ENCODE results near the gene HOXC5. TPM values are rescaled to one million over a fixed set of nuclear protein-coding genes. Genes with fewer than 3 reads are reported as not detected.

Gene HOXC5
- total and polyA plus RNA-seq, 4 donors = not detected

DNA sequence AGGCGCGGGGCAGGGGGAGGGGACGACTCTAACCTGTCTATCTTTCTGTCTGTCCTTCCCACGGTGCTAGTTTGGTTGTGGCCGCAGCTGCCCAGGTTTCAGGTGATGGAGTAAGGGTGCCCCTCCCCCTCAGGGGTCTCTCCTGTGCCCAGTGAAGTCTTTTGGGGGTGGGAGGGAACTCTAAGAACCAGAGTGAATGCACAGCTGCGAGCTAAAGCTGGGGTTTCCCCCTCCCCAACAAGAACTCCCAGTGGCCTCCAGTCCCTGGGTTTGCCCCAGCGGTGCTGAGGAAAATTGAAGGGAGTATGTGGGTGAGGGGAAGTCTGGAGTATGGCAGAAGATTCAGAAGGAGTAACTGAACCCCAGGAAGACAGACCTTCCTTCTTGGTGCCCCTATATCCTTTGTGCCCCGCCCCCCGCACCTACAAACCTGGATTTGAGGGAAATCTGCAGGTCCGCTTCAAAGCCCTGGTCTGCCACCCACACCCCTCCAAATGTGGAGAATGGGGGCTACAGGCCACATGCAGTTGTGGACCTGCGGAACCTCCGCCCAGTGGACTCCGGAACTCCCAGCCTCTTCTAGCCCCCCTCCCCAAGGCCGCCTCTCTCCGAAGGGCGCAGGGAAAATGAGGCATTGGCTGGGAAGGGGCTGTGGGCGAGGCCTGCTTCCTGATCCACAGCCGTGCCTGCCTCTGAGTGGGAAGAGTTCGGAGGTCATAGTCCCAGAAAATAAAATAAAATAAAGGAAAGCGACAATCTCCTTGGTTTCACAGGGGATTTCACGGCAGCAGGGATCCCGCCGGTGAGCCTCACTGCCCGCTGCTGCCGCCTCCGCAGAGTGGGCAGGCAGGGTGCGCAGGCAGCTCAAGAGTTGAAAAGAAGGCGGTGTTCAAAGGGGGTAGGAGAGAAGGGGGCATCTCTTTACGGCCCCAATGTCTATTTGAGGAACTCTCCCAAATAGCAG lies 36.3 kb upstream of the HOXC5 start:
- H3K4me1 ChIP-seq (ENCODE audit: control insufficient read depth in 4 of 4, insufficient read depth in 4 of 4, low read length in 3 of 4) = peaks cover 15 to 27% (median 19%) of the 10 kb centered on the region in 4 donors
- WGBS = 31% methylated on average over 29 of the region's 29 CpGs
- TF ChIP-seq, protein P1, sequence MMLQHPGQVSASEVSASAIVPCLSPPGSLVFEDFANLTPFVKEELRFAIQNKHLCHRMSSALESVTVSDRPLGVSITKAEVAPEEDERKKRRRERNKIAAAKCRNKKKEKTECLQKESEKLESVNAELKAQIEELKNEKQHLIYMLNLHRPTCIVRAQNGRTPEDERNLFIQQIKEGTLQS (IDR thresholded peaks at IDR 0.05) = no peak
- TF ChIP-seq HNF4A (conservative IDR thresholded peaks at IDR 0.05) = no peak
- TF ChIP-seq SP1 (IDR thresholded peaks at IDR 0.05) = no peak
- TF ChIP-seq RXRA (IDR thresholded peaks at IDR 0.05) = no peak
- TF ChIP-seq GABPA (IDR thresholded peaks at IDR 0.05 in 1 of 2, conservative IDR thresholded peaks at IDR 0.05 in 1 of 2) = no peak
- no peak for TF ChIP-seq NR2F2 (IDR thresholded peaks at IDR 0.05)
- TF ChIP-seq, protein P2, sequence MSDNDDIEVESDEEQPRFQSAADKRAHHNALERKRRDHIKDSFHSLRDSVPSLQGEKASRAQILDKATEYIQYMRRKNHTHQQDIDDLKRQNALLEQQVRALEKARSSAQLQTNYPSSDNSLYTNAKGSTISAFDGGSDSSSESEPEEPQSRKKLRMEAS (IDR thresholded peaks at IDR 0.05) = no peak
- TF ChIP-seq FOXA2 (IDR thresholded peaks at IDR 0.05) = no peak
- no peak for TF ChIP-seq FOXA1 (IDR thresholded peaks at IDR 0.05)
- no peak for TF ChIP-seq RAD21 (IDR thresholded peaks at IDR 0.05)
- no peaks in the 10 kb centered on the region for H3K9me3 ChIP-seq (ENCODE audit: control insufficient read depth in 4 of 4, low read length in 3 of 4)
- no peak for DNase-seq (ENCODE audit: low spot score)
- peak overlapping the region in 2 of 3 donors; percentile 59 to 61 for H3K4me3 ChIP-seq (ENCODE audit: low read depth in 1 of 3, low read length in 3 of 3)
- no peaks in the 10 kb centered on the region for H3K36me3 ChIP-seq (ENCODE audit: control insufficient read depth in 4 of 4, insufficient read depth in 3 of 4, low read depth in 1 of 4, low read length in 3 of 4)
- no peak overlapping the region for H3K27ac ChIP-seq (ENCODE audit: low read depth in 1 of 2, low read length in 2 of 2)
- no peak overlapping the region for H3K9ac ChIP-seq (ENCODE audit: low read depth in 1 of 2, low read length in 2 of 2)
- H3K27me3 ChIP-seq (ENCODE audit: control insufficient read depth in 4 of 4, insufficient read depth in 4 of 4, low read length in 3 of 4) = peaks cover 13 to 66% (median 21%) of the 10 kb centered on the region in 4 donors

DNA sequence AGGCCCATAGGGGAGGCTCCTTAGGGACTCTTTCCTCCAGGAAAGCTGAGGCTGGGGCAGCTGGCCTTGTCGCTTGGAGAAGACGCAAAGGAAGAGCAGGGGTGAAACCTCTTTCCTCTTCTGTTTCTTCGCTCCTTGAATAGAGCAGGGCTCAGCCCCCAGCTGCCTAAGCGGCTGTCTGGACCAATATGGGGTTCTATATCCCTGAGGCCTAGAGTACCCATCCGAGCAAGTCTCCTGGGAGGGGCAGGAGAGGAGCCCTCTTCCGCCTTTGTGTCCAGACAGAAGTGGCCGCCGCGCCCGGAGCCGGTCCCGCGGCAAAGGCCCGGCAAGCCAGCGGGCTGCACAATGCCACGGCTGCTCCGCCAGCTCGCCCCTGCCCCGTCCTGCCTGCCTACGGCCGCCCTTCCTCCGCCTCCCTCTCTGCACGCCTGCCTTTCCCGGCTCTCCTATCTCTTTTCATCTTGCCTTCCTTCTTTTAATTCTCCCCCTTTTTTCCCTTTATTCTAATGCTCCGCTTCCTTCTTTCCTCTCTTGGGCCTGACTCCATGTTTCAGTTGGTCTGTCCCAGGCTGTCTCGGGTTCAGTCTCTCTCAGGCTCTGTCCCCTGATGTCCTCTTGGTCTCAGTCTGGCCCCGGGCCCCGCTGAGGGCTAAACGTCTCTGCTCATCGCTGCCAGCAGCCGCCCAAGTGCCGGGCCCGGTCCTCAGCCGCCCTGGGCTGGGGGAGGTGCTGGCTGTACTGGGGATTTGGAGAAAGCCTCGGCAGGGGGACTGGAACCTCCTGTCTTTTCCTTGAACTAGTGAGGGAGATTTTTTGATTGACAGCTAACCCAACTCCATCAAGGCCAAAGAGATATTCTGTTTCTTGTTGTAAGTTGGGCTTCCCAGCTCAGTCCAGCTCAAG lies 35.4 kb upstream of the HOXC5 start:
- WGBS = 11% methylated on average over 35 of the region's 35 CpGs
- no peak overlapping the region for H3K27ac ChIP-seq (ENCODE audit: low read depth in 1 of 2, low read length in 2 of 2)
- H3K4me1 ChIP-seq (ENCODE audit: control insufficient read depth in 4 of 4, insufficient read depth in 4 of 4, low read length in 3 of 4) = peaks cover 15 to 27% (median 19%) of the 10 kb centered on the region in 4 donors
- TF ChIP-seq, protein P3, sequence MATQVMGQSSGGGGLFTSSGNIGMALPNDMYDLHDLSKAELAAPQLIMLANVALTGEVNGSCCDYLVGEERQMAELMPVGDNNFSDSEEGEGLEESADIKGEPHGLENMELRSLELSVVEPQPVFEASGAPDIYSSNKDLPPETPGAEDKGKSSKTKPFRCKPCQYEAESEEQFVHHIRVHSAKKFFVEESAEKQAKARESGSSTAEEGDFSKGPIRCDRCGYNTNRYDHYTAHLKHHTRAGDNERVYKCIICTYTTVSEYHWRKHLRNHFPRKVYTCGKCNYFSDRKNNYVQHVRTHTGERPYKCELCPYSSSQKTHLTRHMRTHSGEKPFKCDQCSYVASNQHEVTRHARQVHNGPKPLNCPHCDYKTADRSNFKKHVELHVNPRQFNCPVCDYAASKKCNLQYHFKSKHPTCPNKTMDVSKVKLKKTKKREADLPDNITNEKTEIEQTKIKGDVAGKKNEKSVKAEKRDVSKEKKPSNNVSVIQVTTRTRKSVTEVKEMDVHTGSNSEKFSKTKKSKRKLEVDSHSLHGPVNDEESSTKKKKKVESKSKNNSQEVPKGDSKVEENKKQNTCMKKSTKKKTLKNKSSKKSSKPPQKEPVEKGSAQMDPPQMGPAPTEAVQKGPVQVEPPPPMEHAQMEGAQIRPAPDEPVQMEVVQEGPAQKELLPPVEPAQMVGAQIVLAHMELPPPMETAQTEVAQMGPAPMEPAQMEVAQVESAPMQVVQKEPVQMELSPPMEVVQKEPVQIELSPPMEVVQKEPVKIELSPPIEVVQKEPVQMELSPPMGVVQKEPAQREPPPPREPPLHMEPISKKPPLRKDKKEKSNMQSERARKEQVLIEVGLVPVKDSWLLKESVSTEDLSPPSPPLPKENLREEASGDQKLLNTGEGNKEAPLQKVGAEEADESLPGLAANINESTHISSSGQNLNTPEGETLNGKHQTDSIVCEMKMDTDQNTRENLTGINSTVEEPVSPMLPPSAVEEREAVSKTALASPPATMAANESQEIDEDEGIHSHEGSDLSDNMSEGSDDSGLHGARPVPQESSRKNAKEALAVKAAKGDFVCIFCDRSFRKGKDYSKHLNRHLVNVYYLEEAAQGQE (IDR thresholded peaks at IDR 0.05) = no peak
- no peak for TF ChIP-seq GABPA (IDR thresholded peaks at IDR 0.05 in 1 of 2, conservative IDR thresholded peaks at IDR 0.05 in 1 of 2)
- TF ChIP-seq HNF4G (IDR thresholded peaks at IDR 0.05) = no peak
- TF ChIP-seq, protein P1 (IDR thresholded peaks at IDR 0.05) = no peak
- no peak for TF ChIP-seq SP1 (IDR thresholded peaks at IDR 0.05)
- no peak for TF ChIP-seq YY1 (IDR thresholded peaks at IDR 0.05)
- TF ChIP-seq FOXA2 (IDR thresholded peaks at IDR 0.05) = no peak
- no peak for TF ChIP-seq NR2F2 (IDR thresholded peaks at IDR 0.05)
- TF ChIP-seq JUND (IDR thresholded peaks at IDR 0.05) = no peak
- TF ChIP-seq FOXA1 (IDR thresholded peaks at IDR 0.05) = no peak
- TF ChIP-seq, protein P2 (IDR thresholded peaks at IDR 0.05) = no peak
- TF ChIP-seq, protein P4, sequence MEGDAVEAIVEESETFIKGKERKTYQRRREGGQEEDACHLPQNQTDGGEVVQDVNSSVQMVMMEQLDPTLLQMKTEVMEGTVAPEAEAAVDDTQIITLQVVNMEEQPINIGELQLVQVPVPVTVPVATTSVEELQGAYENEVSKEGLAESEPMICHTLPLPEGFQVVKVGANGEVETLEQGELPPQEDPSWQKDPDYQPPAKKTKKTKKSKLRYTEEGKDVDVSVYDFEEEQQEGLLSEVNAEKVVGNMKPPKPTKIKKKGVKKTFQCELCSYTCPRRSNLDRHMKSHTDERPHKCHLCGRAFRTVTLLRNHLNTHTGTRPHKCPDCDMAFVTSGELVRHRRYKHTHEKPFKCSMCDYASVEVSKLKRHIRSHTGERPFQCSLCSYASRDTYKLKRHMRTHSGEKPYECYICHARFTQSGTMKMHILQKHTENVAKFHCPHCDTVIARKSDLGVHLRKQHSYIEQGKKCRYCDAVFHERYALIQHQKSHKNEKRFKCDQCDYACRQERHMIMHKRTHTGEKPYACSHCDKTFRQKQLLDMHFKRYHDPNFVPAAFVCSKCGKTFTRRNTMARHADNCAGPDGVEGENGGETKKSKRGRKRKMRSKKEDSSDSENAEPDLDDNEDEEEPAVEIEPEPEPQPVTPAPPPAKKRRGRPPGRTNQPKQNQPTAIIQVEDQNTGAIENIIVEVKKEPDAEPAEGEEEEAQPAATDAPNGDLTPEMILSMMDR (IDR thresholded peaks at IDR 0.05; ENCODE audit: low read depth, low read length, missing input control) = no peak
- TF ChIP-seq TAF1 (conservative IDR thresholded peaks at IDR 0.05) = no peak
- peaks cover 12 to 58% (median 18%) of the 10 kb centered on the region in 4 donors for H3K27me3 ChIP-seq (ENCODE audit: control insufficient read depth in 4 of 4, insufficient read depth in 4 of 4, low read length in 3 of 4)
- H3K4me3 ChIP-seq (ENCODE audit: low read depth in 1 of 3, low read length in 3 of 3) = no peak overlapping the region
- H3K36me3 ChIP-seq (ENCODE audit: control insufficient read depth in 4 of 4, insufficient read depth in 3 of 4, low read depth in 1 of 4, low read length in 3 of 4) = no peaks in the 10 kb centered on the region
- no peaks in the 10 kb centered on the region for H3K9me3 ChIP-seq (ENCODE audit: control insufficient read depth in 4 of 4, low read length in 3 of 4)
- no peak overlapping the region for H3K9ac ChIP-seq (ENCODE audit: low read depth in 1 of 2, low read length in 2 of 2)
- DNase-seq (ENCODE audit: low spot score) = no peak

Data from liver (tissue), 9 donors.